ENCODE results near the gene IFRD2.

The IFRD2 gene

GRCh38 chr3:50242381-50242770 lies 49.9 kb downstream of the IFRD2 start:
- TF ChIP-seq CTCF (IDR thresholded peaks at IDR 0.05; ENCODE audit: low read depth, low read length) (no peak), MYC (IDR thresholded peaks at IDR 0.05; ENCODE audit: low read depth, low read length) (no peak), POLR2A (IDR thresholded peaks at IDR 0.05; ENCODE audit: extremely low read depth, insufficient read length) (no peak)
- TF ChIP-seq, protein P1, sequence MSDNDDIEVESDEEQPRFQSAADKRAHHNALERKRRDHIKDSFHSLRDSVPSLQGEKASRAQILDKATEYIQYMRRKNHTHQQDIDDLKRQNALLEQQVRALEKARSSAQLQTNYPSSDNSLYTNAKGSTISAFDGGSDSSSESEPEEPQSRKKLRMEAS (IDR thresholded peaks at IDR 0.05; ENCODE audit: low read depth, low read length), result no peak
- H3K4me3 ChIP-seq (ENCODE audit: low read depth, low read length), result no peak overlapping the region
- DNase-seq (ENCODE audit: low read depth), result no peak

DNA sequence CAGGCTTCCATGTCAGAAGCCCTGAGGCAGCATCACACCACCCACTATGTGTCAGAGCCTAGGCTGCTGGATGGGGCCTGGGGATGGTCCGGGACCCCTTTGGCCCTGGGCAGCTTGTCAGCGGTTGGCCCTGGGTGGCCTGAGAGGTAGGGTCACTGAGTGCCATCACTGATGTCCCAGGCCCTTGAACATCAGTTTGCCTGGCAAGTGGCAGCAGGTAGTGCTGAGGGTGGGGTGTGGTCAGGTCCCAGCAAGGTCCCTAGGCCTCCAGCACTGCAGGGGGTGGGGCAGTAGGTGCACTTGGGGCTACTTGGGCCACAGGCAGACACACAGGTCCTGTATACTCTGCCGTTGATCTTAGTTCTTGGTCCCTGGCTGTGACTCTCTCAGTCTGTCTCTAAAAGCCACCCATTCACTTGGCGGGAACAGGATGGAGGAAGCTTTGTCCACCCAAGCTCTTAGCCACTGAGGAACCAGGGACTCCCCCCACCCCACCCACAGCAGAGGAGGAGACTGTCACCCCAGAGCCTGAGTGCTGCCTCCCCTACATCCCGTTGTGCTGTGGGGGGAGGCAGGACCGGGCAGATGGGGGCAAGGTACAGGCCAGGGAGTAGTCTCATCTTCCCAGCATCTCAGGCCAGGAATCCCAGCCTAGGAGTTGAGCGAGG lies 50.4 kb downstream of the IFRD2 start:
- TF ChIP-seq CTCF (IDR thresholded peaks at IDR 0.05; ENCODE audit: low read depth, low read length) (no peak), POLR2A (IDR thresholded peaks at IDR 0.05; ENCODE audit: extremely low read depth, insufficient read length) (no peak), MYC (IDR thresholded peaks at IDR 0.05; ENCODE audit: low read depth, low read length) (no peak)
- TF ChIP-seq, protein P1 (IDR thresholded peaks at IDR 0.05; ENCODE audit: low read depth, low read length), result no peak
- no peak for DNase-seq (ENCODE audit: low read depth)

GRCh38 chr3:50241163-50241562 lies 51.1 kb downstream of the IFRD2 start:
- TF ChIP-seq, protein P1 (IDR thresholded peaks at IDR 0.05; ENCODE audit: low read depth, low read length), result no peak
- TF ChIP-seq MYC (IDR thresholded peaks at IDR 0.05; ENCODE audit: low read depth, low read length) (no peak), CTCF (IDR thresholded peaks at IDR 0.05; ENCODE audit: low read depth, low read length) (no peak), POLR2A (IDR thresholded peaks at IDR 0.05; ENCODE audit: extremely low read depth, insufficient read length) (no peak)
- H3K4me3 ChIP-seq (ENCODE audit: low read depth, low read length), result no peak overlapping the region
- DNase-seq (ENCODE audit: low read depth), result no peak

More for the DNA sequence above, 50.4 kb downstream of the IFRD2 start:
- H3K4me3 ChIP-seq (ENCODE audit: low read depth, low read length), result no peak overlapping the region

DNA sequence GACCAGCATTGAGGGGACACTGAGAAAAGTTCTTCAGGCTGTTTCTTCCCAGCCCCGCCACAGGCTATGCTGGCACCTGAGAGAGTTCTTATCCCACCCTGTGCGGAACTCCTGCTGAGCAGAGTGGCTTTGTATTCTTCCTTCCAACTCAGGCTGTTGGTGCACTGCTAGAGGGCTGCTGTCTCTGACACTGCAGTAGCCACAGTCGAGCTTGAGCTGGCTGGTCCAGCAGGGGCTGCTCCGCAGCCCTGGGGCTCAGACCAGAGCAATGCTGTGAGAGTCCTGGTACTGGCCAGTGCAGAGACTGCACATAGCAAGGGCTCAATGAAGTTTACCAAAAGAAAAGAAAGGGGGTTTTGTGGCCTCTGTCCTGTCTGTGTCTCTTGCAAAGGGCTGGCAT lies 52.6 kb downstream of the IFRD2 start:
- no peak overlapping the region for H3K4me3 ChIP-seq (ENCODE audit: low read depth, low read length)
- TF ChIP-seq, protein P1 (IDR thresholded peaks at IDR 0.05; ENCODE audit: low read depth, low read length), result no peak
- no peak for TF ChIP-seq MYC (IDR thresholded peaks at IDR 0.05; ENCODE audit: low read depth, low read length)
- no peak for TF ChIP-seq CTCF (IDR thresholded peaks at IDR 0.05; ENCODE audit: low read depth, low read length)
- TF ChIP-seq POLR2A (IDR thresholded peaks at IDR 0.05; ENCODE audit: extremely low read depth, insufficient read length), result no peak
- DNase-seq (ENCODE audit: low read depth), result no peak

DNA sequence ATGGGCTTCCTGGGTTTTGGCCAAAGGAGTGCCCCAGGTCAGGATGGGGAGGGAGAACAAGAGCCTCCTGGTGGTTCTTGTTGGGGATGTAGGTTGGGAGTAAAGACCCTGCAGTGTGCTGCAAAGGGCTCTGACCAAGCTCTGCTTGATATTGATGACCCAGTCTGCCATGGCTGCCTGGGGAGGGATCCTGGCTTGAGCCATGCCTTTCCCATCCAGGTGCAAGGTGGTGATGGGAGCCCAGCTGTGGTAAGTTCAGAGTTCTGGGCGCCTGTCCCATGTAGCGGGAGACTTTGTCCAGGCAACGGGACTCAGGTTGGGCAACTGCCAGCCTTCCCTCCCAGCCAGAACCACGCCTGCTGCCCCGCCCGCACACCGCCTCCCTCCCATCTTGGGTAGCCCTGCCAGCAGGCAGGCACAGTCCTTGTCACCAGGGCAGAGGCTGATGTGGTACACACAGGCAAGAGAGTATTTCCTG lies 53.6 kb downstream of the IFRD2 start:
- peak overlapping the region; percentile 78 for H3K4me3 ChIP-seq (ENCODE audit: low read depth, low read length)
- no peak for DNase-seq (ENCODE audit: low read depth)
- no peak for TF ChIP-seq POLR2A (IDR thresholded peaks at IDR 0.05; ENCODE audit: extremely low read depth, insufficient read length)
- no peak for TF ChIP-seq CTCF (IDR thresholded peaks at IDR 0.05; ENCODE audit: low read depth, low read length)
- TF ChIP-seq, protein P1 (IDR thresholded peaks at IDR 0.05; ENCODE audit: low read depth, low read length), result no peak
- TF ChIP-seq MYC (IDR thresholded peaks at IDR 0.05; ENCODE audit: low read depth, low read length), result no peak
